ENCODE data around the gene PDE6C.

The PDE6C gene

DNA sequence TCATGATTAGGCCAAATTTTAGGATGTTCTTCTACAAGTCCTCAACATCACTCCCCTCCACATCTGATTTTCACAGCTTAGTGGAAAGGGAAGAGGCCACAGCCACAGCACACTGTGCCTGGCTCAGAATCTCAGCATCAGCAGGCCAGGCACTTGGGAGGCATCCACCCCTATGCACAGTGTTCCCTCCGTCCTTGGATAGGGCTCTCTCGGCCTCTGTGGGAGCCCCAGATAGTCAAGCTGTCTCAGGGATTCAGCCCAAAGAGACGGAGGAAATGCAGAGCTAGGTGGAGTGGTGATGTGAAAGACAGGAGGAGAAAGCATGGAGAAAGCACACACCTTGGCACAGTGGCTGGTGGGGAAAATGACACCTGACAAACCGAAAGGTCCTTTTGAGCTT, 12.6 kb upstream of the PDE6C start:
- no peak for ATAC-seq
- TF ChIP-seq ARNTL (CRISPR knock-in tag; IDR thresholded peaks at IDR 0.05; ENCODE audit: borderline replicate concordance, low read depth) (no peak), RARB (CRISPR knock-in tag; IDR thresholded peaks at IDR 0.05) (no peak), BACH2 (CRISPR knock-in tag; IDR thresholded peaks at IDR 0.05; ENCODE audit: borderline replicate concordance) (no peak), OSR1 (CRISPR knock-in tag; IDR thresholded peaks at IDR 0.05) (no peak), ZNF70 (CRISPR knock-in tag; IDR thresholded peaks at IDR 0.05) (no peak)
- TF ChIP-seq, protein P1, sequence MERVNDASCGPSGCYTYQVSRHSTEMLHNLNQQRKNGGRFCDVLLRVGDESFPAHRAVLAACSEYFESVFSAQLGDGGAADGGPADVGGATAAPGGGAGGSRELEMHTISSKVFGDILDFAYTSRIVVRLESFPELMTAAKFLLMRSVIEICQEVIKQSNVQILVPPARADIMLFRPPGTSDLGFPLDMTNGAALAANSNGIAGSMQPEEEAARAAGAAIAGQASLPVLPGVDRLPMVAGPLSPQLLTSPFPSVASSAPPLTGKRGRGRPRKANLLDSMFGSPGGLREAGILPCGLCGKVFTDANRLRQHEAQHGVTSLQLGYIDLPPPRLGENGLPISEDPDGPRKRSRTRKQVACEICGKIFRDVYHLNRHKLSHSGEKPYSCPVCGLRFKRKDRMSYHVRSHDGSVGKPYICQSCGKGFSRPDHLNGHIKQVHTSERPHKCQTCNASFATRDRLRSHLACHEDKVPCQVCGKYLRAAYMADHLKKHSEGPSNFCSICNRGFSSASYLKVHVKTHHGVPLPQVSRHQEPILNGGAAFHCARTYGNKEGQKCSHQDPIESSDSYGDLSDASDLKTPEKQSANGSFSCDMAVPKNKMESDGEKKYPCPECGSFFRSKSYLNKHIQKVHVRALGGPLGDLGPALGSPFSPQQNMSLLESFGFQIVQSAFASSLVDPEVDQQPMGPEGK (CRISPR knock-in tag; IDR thresholded peaks at IDR 0.05; ENCODE audit: borderline replicate concordance) = no peak

DNA sequence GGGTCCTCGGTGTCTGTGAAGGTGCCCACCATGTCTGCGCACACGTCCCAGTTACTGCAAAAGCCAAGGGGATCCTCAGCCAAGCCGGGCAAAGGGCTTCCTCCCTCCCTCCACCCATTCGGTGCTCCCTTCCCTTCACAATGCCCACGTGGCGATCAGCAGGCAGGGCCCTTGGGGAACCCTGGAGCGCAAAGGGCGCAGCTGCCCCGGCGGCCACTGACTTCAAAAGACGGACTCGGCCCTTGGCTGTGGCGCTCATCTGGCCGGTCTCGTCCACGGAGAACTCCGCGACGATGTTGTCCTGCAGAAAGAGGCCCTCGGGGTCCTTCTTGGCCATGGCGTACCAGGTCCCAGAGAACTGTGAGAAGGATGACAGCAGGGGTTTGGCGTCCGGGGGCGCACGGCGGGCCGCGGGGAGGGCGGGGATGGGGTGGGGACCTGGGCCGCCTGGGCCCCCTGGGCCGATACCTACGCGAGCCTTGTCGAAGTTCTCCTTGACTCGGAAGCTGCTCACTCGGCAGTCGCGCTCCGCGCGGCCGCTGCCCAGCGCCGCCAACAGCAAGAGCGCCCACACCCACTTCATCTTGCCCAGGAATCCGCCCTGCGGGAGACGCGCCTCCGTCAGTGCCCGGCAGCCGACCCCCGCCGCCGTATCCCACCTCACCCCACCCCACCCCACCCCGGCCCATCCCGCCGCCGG, 11.7 kb upstream of the PDE6C start:
- peak; percentile 83 for ATAC-seq
- TF ChIP-seq, protein P1 (CRISPR knock-in tag; IDR thresholded peaks at IDR 0.05; ENCODE audit: borderline replicate concordance) = no peak
- TF ChIP-seq ZNF8 (CRISPR knock-in tag; IDR thresholded peaks at IDR 0.05) = 0 out of 2 replicates have a peak, but pooled peaks have one; percentile 35

DNA sequence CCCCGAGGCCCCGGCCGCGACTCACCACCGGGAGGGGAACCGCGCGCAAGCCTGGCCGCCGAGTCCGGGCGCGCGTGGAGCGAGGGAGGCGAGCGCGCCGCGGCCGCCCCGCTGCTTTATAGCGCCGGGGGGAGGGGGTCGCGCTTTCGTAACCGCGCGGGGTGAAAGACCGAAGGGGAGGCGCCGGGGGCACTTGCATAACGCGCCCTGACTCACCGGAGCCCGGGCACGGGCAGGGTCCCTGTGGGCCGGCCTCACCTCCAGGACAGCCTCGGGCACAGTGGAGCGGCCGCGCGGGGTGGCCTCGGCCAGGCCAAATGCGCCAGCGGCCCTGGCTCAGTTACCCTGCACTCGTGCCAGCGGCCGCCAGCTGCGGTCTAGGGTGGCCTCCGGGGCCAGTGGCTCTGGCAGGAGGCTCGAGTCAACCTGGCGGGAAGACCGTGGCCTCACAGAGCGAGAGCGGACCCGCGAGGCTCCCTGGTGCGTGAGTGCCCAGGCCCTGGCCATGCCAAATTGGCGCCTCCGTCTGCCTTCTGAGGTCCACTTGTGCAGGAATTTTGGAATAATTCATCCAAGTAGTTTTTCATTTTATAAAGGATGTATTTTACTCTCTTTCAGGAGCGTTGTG, 11.1 kb upstream of the PDE6C start, which contains the start of gene RBP4:
TSS of gene RBP4 (minus strand) at position 90 of the 628 bp plus-strand sequence. CDS start 207 bp downstream, outside the sequence.
- no peak for TF ChIP-seq ZFP3 (CRISPR knock-in tag; IDR thresholded peaks at IDR 0.05)
- TF ChIP-seq, protein P2, sequence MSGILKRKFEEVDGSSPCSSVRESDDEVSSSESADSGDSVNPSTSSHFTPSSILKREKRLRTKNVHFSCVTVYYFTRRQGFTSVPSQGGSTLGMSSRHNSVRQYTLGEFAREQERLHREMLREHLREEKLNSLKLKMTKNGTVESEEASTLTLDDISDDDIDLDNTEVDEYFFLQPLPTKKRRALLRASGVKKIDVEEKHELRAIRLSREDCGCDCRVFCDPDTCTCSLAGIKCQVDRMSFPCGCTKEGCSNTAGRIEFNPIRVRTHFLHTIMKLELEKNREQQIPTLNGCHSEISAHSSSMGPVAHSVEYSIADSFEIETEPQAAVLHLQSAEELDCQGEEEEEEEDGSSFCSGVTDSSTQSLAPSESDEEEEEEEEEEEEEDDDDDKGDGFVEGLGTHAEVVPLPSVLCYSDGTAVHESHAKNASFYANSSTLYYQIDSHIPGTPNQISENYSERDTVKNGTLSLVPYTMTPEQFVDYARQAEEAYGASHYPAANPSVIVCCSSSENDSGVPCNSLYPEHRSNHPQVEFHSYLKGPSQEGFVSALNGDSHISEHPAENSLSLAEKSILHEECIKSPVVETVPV (CRISPR knock-in tag; IDR thresholded peaks at IDR 0.05) = no peak
- no peak for TF ChIP-seq ARNTL (CRISPR knock-in tag; IDR thresholded peaks at IDR 0.05; ENCODE audit: borderline replicate concordance, low read depth)
- TF ChIP-seq ESRRG (CRISPR knock-in tag; IDR thresholded peaks at IDR 0.05) = no peak
- TF ChIP-seq, protein P3, sequence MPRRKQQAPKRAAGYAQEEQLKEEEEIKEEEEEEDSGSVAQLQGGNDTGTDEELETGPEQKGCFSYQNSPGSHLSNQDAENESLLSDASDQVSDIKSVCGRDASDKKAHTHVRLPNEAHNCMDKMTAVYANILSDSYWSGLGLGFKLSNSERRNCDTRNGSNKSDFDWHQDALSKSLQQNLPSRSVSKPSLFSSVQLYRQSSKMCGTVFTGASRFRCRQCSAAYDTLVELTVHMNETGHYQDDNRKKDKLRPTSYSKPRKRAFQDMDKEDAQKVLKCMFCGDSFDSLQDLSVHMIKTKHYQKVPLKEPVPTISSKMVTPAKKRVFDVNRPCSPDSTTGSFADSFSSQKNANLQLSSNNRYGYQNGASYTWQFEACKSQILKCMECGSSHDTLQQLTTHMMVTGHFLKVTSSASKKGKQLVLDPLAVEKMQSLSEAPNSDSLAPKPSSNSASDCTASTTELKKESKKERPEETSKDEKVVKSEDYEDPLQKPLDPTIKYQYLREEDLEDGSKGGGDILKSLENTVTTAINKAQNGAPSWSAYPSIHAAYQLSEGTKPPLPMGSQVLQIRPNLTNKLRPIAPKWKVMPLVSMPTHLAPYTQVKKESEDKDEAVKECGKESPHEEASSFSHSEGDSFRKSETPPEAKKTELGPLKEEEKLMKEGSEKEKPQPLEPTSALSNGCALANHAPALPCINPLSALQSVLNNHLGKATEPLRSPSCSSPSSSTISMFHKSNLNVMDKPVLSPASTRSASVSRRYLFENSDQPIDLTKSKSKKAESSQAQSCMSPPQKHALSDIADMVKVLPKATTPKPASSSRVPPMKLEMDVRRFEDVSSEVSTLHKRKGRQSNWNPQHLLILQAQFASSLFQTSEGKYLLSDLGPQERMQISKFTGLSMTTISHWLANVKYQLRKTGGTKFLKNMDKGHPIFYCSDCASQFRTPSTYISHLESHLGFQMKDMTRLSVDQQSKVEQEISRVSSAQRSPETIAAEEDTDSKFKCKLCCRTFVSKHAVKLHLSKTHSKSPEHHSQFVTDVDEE (CRISPR knock-in tag; IDR thresholded peaks at IDR 0.05) = no peak
- TF ChIP-seq CSDC2 (CRISPR knock-in tag; IDR thresholded peaks at IDR 0.05) = no peak
- no peak for TF ChIP-seq TCF4 (CRISPR knock-in tag; IDR thresholded peaks at IDR 0.05; ENCODE audit: borderline replicate concordance)
- no peak for TF ChIP-seq ZNF8 (CRISPR knock-in tag; IDR thresholded peaks at IDR 0.05)
- TF ChIP-seq PPARA (CRISPR knock-in tag; IDR thresholded peaks at IDR 0.05; ENCODE audit: borderline replicate concordance) = no peak
- no peak for TF ChIP-seq RARB (CRISPR knock-in tag; IDR thresholded peaks at IDR 0.05)
- peak; percentile 53 for ATAC-seq

DNA sequence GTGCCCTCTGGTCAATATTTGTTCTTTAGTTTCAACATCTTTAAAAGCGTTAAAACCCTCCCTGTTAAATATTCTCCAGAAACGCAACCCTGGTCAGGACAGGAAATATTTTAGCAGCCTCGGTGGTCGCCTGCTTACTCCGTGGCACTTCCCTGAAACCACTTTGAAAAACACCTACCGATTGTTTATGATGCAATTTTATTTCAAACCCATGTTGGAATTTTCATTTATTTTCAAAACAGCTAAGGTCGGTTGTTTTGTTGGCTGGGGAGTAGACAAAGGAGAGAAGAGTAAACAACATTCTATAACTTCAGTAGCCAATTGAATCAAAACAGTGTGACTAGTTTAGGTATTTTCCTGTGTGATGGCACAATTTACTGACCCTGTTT, 10.6 kb upstream of the PDE6C start:
- TF ChIP-seq ZC3H10 (CRISPR knock-in tag; IDR thresholded peaks at IDR 0.05) = no peak
- TF ChIP-seq RARB (CRISPR knock-in tag; IDR thresholded peaks at IDR 0.05) = no peak
- TF ChIP-seq BACH2 (CRISPR knock-in tag; IDR thresholded peaks at IDR 0.05; ENCODE audit: borderline replicate concordance) = no peak
- TF ChIP-seq, protein P2 (CRISPR knock-in tag; IDR thresholded peaks at IDR 0.05) = no peak
- TF ChIP-seq ARNTL (CRISPR knock-in tag; IDR thresholded peaks at IDR 0.05; ENCODE audit: borderline replicate concordance, low read depth) = no peak
- TF ChIP-seq, protein P3 (CRISPR knock-in tag; IDR thresholded peaks at IDR 0.05) = no peak
- no peak for TF ChIP-seq TCF4 (CRISPR knock-in tag; IDR thresholded peaks at IDR 0.05; ENCODE audit: borderline replicate concordance)
- TF ChIP-seq TOX (CRISPR knock-in tag; IDR thresholded peaks at IDR 0.05; ENCODE audit: borderline replicate concordance) = no peak
- no peak for ATAC-seq
